Measurements from ENCODE around the gene AUTS2. TPM values are rescaled to one million over a fixed set of nuclear protein-coding genes. Genes with fewer than 3 reads are reported as not detected.

AUTS2 gene
- total and polyA plus RNA-seq, 10 donors = 6.1 to 54.8 (median 29.1) TPM

GRCh38 chr7:70762696-70763095 lies 1164.4 kb downstream of the AUTS2 start:
- Histone ChIP-seq H3K4me3 (no peak overlapping the region), H3K27ac (no peak overlapping the region), H3K9me3 (no peaks in the 10 kb centered on the region), H3K4me1 (peaks cover 0 to 5% (median 0%) of the 10 kb centered on the region in 6 donors), H3K27me3 (replicated peaks in 1 of 7) (no peaks in the 10 kb centered on the region), H3K36me3 (peaks cover 0 to 30% (median 11%) of the 10 kb centered on the region in 6 donors)
- WGBS, 5 donors = 73 to 80% (median 77%) methylated on average over 10 to 12 of the region's 12 CpGs
- intact Hi-C loops (cut with DNase I; ENCODE audit: low total_unique reads) = no loop called here
- no peak for DNase-seq
- TF ChIP-seq POLR2AphosphoS5 (IDR thresholded peaks at IDR 0.05) (no peak), POLR2A (IDR thresholded peaks at IDR 0.05) (no peak), CTCF (IDR thresholded peaks at IDR 0.05 in 8 of 11, conservative IDR thresholded peaks at IDR 0.05 in 3 of 11) (no peak)

DNA sequence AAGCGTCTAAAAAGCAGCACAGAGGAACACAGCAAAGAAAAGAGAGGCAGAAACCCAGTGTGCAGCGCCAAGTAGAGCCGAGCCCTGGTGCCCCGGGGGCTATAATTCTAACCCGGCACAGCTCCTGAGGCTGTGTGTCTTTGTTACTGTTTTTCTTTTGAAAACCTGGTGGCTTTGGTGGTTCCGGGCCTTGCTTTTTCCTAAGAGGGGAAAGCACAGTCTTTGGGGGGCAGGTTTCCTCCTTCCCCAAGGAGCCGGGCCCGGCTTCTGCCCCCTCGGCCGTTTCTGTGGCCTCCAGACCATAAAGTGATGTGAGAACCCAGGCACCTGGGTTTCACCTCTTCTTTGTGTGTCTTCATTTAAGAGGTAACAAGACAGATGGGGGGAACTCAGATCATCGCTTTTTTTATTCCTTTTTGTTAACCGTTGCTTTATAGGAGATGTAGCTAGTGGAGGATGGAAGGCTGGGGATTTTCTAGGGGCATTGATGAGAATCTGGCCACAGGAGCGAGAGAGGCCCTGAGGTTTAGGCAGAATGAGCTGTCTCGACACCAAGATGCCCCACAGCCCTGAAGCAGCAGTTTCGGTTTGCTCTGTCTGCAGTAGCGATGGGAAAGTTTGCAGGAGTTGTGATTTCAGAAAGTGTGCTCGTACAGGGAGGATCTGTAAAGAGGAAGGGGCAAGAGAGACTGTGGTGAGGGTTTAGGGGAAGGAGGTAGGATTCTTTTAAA lies 1165.9 kb downstream of the AUTS2 start:
- H3K27ac ChIP-seq = no peak overlapping the region
- 71 to 84% (median 76%) methylated on average over 17 of the region's 17 CpGs for WGBS, 5 donors
- H3K4me3 ChIP-seq = peak overlapping the region in 2 of 8 donors; percentile 3 to 39
- H3K27me3 ChIP-seq (replicated peaks in 1 of 7) = no peaks in the 10 kb centered on the region
- H3K4me1 ChIP-seq = peaks cover 0 to 5% (median 0%) of the 10 kb centered on the region in 6 donors
- no peaks in the 10 kb centered on the region for H3K9me3 ChIP-seq
- DNase-seq = no peak
- TF ChIP-seq POLR2A (IDR thresholded peaks at IDR 0.05) (no peak), POLR2AphosphoS5 (IDR thresholded peaks at IDR 0.05) (no peak), CTCF (IDR thresholded peaks at IDR 0.05 in 8 of 11, conservative IDR thresholded peaks at IDR 0.05 in 3 of 11) (no peak)
- intact Hi-C loops (cut with DNase I; ENCODE audit: low total_unique reads) = no loop called here
- H3K36me3 ChIP-seq = peaks cover 0 to 39% (median 11%) of the 10 kb centered on the region in 6 donors

GRCh38 chr7:70764701-70765208 lies 1166.5 kb downstream of the AUTS2 start:
- Histone ChIP-seq H3K9me3 (no peaks in the 10 kb centered on the region), H3K27me3 (replicated peaks in 1 of 7) (no peaks in the 10 kb centered on the region), H3K4me3 (peak overlapping the region in 2 of 8 donors; percentile 3 to 39), H3K27ac (no peak overlapping the region), H3K4me1 (peaks cover 0 to 5% (median 0%) of the 10 kb centered on the region in 6 donors), H3K36me3 (peaks cover 0 to 44% (median 11%) of the 10 kb centered on the region in 6 donors)
- intact Hi-C loops (cut with DNase I; ENCODE audit: low total_unique reads) = no loop called here
- no peak for DNase-seq
- WGBS, 5 donors = 67 to 83% (median 79%) methylated on average over 15 of the region's 15 CpGs
- TF ChIP-seq POLR2A (IDR thresholded peaks at IDR 0.05) (no peak), CTCF (IDR thresholded peaks at IDR 0.05 in 8 of 11, conservative IDR thresholded peaks at IDR 0.05 in 3 of 11) (no peak), POLR2AphosphoS5 (IDR thresholded peaks at IDR 0.05) (no peak)

DNA sequence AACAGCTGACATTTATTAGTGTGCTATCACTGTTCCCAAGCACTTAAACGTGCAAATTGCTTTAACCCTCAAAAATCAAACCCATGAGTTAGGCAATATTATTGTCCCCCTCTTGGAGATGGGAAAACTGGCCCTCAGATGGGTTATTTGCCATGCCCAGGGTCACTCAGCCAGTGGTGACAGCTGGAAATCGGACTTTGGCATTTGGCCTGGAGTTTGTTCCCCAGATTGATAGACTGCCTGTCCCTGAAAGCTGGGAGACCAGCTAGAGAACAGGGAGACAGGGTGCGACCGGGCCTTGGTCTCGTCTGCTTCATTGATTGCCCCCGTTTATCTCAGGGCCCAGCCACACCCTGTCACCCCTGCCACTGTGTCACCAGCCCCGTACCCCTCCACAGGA lies 1167.4 kb downstream of the AUTS2 start:
- TF ChIP-seq POLR2AphosphoS5 (IDR thresholded peaks at IDR 0.05) (no peak), CTCF (IDR thresholded peaks at IDR 0.05 in 8 of 11, conservative IDR thresholded peaks at IDR 0.05 in 3 of 11) (no peak), POLR2A (IDR thresholded peaks at IDR 0.05) (no peak)
- intact Hi-C loops (cut with DNase I; ENCODE audit: low total_unique reads) = no loop called here
- WGBS, 5 donors = 92 to 99% (median 93%) methylated on average over 7 of the region's 7 CpGs

More for the DNA sequence above, 1167.4 kb downstream of the AUTS2 start:
- Histone ChIP-seq H3K9me3 (no peaks in the 10 kb centered on the region), H3K36me3 (peaks cover 0 to 53% (median 11%) of the 10 kb centered on the region in 6 donors), H3K4me3 (no peak overlapping the region), H3K4me1 (peaks cover 0 to 5% (median 0%) of the 10 kb centered on the region in 6 donors), H3K27me3 (replicated peaks in 1 of 7) (no peaks in the 10 kb centered on the region), H3K27ac (no peak overlapping the region)
- DNase-seq = no peak

All from spleen (tissue), 11 donors.